ENCODE measurements around the gene LSR. TPM values are rescaled to one million over a fixed set of nuclear protein-coding genes. Genes with fewer than 3 reads are reported as not detected.
"Not testable (repeated sequence)": the region's sequence is repeated elsewhere in the genome, so short reads cannot be mapped to it uniquely, and the experiment has no call there.

The LSR gene
- total RNA-seq, 4 donors from 2014 or later: 67.4 to 105 (median 80.8) TPM

GRCh38 chr19:35232912-35233311 lies 15.9 kb upstream of the LSR start:
- TF ChIP-seq POLR2AphosphoS5 (IDR thresholded peaks at IDR 0.05) (no peak), EP300 (IDR thresholded peaks at IDR 0.05) (no peak), POLR2A (IDR thresholded peaks at IDR 0.05) (no peak)
- TF ChIP-seq, protein P1, sequence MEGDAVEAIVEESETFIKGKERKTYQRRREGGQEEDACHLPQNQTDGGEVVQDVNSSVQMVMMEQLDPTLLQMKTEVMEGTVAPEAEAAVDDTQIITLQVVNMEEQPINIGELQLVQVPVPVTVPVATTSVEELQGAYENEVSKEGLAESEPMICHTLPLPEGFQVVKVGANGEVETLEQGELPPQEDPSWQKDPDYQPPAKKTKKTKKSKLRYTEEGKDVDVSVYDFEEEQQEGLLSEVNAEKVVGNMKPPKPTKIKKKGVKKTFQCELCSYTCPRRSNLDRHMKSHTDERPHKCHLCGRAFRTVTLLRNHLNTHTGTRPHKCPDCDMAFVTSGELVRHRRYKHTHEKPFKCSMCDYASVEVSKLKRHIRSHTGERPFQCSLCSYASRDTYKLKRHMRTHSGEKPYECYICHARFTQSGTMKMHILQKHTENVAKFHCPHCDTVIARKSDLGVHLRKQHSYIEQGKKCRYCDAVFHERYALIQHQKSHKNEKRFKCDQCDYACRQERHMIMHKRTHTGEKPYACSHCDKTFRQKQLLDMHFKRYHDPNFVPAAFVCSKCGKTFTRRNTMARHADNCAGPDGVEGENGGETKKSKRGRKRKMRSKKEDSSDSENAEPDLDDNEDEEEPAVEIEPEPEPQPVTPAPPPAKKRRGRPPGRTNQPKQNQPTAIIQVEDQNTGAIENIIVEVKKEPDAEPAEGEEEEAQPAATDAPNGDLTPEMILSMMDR (IDR thresholded peaks at IDR 0.05): no peak
- peak in 1 of 2 donors; percentile 44 for DNase-seq (ENCODE audit: low spot score in 2 of 2)

GRCh38 chr19:35236638-35237400 lies 12.0 kb upstream of the LSR start:
- WGBS: 74% methylated on average over 6 of the region's 6 CpGs
- TF ChIP-seq POLR2AphosphoS5 (IDR thresholded peaks at IDR 0.05): no peak
- TF ChIP-seq, protein P1 (IDR thresholded peaks at IDR 0.05): no peak
- Histone ChIP-seq H3K27me3 (no peaks in the 10 kb centered on the region), H3K27ac (no peak overlapping the region), H3K4me3 (no peak overlapping the region), H3K4me1 (no peaks in the 10 kb centered on the region), H3K36me3 (no peaks in the 10 kb centered on the region), H3K9me3 (no peaks in the 10 kb centered on the region)
- DNase-seq (ENCODE audit: low spot score in 2 of 2): no peak

More at GRCh38 chr19:35232912-35233311, 15.9 kb upstream of the LSR start:
- Histone ChIP-seq H3K9me3 (no peaks in the 10 kb centered on the region), H3K27me3 (no peaks in the 10 kb centered on the region), H3K36me3 (no peaks in the 10 kb centered on the region), H3K4me3 (no peak overlapping the region), H3K4me1 (no peaks in the 10 kb centered on the region), H3K27ac (no peak overlapping the region)
- 70% methylated on average over 5 of the region's 5 CpGs for WGBS

DNA sequence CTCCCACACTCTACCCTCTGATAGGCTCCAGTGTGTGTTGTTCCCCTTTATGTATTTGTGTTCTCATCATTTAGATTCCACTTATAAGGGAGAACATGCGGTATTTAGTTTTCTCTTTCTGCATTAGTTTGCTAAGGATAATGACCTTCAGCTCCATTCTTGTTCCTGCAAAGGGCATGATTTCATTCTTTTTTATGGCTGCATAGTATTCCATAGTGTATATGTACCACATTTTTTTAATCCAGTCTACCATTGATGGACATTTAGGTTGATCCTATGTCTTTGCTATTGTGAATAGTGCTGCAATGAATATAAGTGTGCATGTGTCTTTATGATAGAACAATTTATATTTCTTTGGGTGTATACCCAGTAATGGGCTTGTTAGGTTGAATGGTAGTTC lies 9.2 kb upstream of the LSR start:
- WGBS: 91% methylated on average over 1 of the region's 1 CpG
- DNase-seq (ENCODE audit: low spot score in 2 of 2); H3K27ac ChIP-seq; H3K36me3 ChIP-seq; H3K4me3 ChIP-seq; H3K4me1 ChIP-seq; H3K27me3 ChIP-seq; H3K9me3 ChIP-seq: not testable (repeated sequence)

GRCh38 chr19:35240327-35240726 lies 8.5 kb upstream of the LSR start:
- Histone ChIP-seq H3K27me3 (no peaks in the 10 kb centered on the region), H3K9me3 (no peaks in the 10 kb centered on the region), H3K27ac (no peak overlapping the region), H3K4me1 (no peaks in the 10 kb centered on the region), H3K36me3 (no peaks in the 10 kb centered on the region), H3K4me3 (no peak overlapping the region)
- WGBS: 82% methylated on average over 1 of the region's 1 CpG
- TF ChIP-seq EP300 (IDR thresholded peaks at IDR 0.05) (no peak), POLR2A (IDR thresholded peaks at IDR 0.05) (no peak)
- no peak for DNase-seq (ENCODE audit: low spot score in 2 of 2)

- DNase-seq (ENCODE audit: low spot score in 2 of 2): no peak
- Histone ChIP-seq H3K4me1 (no peaks in the 10 kb centered on the region), H3K9me3 (no peaks in the 10 kb centered on the region), H3K27ac (no peak overlapping the region), H3K27me3 (no peaks in the 10 kb centered on the region), H3K36me3 (no peaks in the 10 kb centered on the region), H3K4me3 (no peak overlapping the region)
- TF ChIP-seq POLR2A (IDR thresholded peaks at IDR 0.05) (no peak), POLR2AphosphoS5 (IDR thresholded peaks at IDR 0.05) (no peak)
- 95% methylated on average over 1 of the region's 1 CpG for WGBS
These were observed 7.4 kb upstream of the LSR start for GRCh38 chr19:35241417-35241816.

DNA sequence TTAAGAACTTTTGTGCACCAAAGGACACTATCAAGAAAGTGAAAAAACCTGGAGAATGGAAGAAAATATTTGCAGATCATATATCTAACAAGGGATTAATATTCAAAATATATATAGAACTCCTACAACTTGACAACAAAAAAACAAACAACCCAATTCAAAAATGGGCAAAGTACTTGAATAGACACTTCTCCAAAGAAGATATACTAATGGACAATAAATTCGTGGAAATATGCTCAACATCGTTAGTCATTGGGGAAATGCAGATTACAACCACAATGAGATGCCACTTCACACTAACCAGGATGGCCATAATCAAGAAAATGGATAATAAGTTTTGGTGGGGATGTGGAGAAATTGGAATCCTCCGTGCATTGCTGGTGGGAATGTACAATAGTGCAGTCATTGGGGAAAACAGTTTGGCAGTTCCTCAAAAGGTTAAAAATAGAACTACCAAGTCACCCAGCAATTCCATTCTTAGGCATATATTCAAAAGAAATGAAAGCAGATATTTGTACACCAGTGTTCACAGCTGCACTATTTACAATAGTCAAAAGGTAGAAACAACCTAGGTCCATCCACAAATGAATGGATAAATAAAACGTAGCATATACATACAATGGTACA lies 2.2 kb upstream of the LSR start:
- 65% methylated on average over 4 of the region's 4 CpGs for WGBS
- TF ChIP-seq, protein P1 (IDR thresholded peaks at IDR 0.05): no peak
- TF ChIP-seq POLR2A (IDR thresholded peaks at IDR 0.05): no peak
- TF ChIP-seq EP300 (IDR thresholded peaks at IDR 0.05): no peak
- TF ChIP-seq POLR2AphosphoS5 (IDR thresholded peaks at IDR 0.05): no peak
- Histone ChIP-seq H3K27ac (no peak overlapping the region), H3K4me3 (no peak overlapping the region), H3K27me3 (peaks cover 20% of the 10 kb centered on the region), H3K9me3 (no peaks in the 10 kb centered on the region), H3K4me1 (peaks cover 28% of the 10 kb centered on the region), H3K36me3 (peaks cover 6% of the 10 kb centered on the region)
- no peak for DNase-seq (ENCODE audit: low spot score in 2 of 2)

Measured in suprapubic skin (tissue), 4 donors.